Parathyroid adenoma (tissue), 2 donors: ENCODE measurements around the gene SPRN.

Source experiments
- H2AFZ ChIP-seq: fragments of 300-600 bp; sonication (generic); one replicate; pipeline ENCODE4 v1.7.0; 2017; ENCODE audit warnings: antibody characterized with exemption, mild to moderate bottlenecking
- H3K27ac ChIP-seq: fragments of 300-600 bp; sonication (generic); one replicate; pipeline ENCODE4 v1.7.0; 2017
- H3K27me3 ChIP-seq: fragments of 300-600 bp; sonication (generic); one replicate; pipeline ENCODE4 v1.7.0; 2017; ENCODE audit warnings: low read length; ENCODE audit not compliant: control insufficient read depth, insufficient read depth
- H3K36me3 ChIP-seq: fragments of 300-600 bp; sonication (generic); one replicate; pipeline ENCODE4 v1.7.0; 2017; ENCODE audit warnings: low read length; ENCODE audit not compliant: control insufficient read depth, insufficient read depth
- H3K4me1 ChIP-seq: fragments of 300-600 bp; sonication (generic); one replicate; pipeline ENCODE4 v1.7.0; 2017; ENCODE audit warnings: control low read depth
- H3K4me2 ChIP-seq: fragments of 300-600 bp; sonication (generic); one replicate; pipeline ENCODE4 v1.7.0; 2017; ENCODE audit warnings: low read length
- H3K4me3 ChIP-seq: fragments of 300-600 bp; sonication (generic); one replicate; pipeline ENCODE4 v1.7.0; 2017; ENCODE audit warnings: low read depth, low read length
- H3K79me2 ChIP-seq: fragments of 300-600 bp; sonication (generic); one replicate; pipeline ENCODE4 v1.7.0; 2017; ENCODE audit warnings: control low read depth
- H3K9ac ChIP-seq: fragments of 300-600 bp; sonication (generic); one replicate; pipeline ENCODE4 v1.7.0; 2017; ENCODE audit warnings: mild to moderate bottlenecking
- H3K9me3 ChIP-seq: fragments of 300-600 bp; sonication (generic); one replicate; pipeline ENCODE4 v1.7.0; 2017; ENCODE audit warnings: low read length; ENCODE audit not compliant: control insufficient read depth
- TF ChIP-seq, protein P1 (sequence below): fragments of 300-600 bp; sonication (generic); IDR thresholded peaks from one replicate; pipeline ENCODE4 v1.7.0; 2017; ENCODE audit warnings: antibody characterized with exemption, mild to moderate bottlenecking
- donor health status: primary hyperparathyroidism.

SPRN gene

DNA sequence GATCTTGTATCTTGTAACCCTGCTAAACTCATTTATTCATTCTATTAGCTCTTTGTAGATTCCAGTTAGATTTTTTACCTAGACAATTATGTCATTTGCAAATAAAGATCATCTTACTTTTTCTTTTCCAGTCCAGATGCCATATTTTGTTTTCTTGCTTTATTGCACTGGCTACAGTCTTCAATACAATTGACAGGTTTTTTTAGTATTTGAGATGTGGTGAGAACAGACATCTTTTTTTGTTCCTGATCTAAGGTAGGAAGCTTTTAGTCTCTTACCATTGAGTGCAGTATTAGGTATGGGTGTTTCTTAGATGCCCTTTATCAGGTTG is 12.1 kb downstream of the SPRN start:
- no peaks in the 10 kb centered on the region for H3K9me3 ChIP-seq
- H3K27me3 ChIP-seq = no peaks in the 10 kb centered on the region
- H3K9ac ChIP-seq = no peak overlapping the region
- peaks cover 23% of the 10 kb centered on the region for H3K79me2 ChIP-seq
- no peaks in the 10 kb centered on the region for H3K4me1 ChIP-seq
- H3K27ac ChIP-seq = no peak overlapping the region
- no peak overlapping the region for H3K4me2 ChIP-seq
- TF ChIP-seq, protein P1, sequence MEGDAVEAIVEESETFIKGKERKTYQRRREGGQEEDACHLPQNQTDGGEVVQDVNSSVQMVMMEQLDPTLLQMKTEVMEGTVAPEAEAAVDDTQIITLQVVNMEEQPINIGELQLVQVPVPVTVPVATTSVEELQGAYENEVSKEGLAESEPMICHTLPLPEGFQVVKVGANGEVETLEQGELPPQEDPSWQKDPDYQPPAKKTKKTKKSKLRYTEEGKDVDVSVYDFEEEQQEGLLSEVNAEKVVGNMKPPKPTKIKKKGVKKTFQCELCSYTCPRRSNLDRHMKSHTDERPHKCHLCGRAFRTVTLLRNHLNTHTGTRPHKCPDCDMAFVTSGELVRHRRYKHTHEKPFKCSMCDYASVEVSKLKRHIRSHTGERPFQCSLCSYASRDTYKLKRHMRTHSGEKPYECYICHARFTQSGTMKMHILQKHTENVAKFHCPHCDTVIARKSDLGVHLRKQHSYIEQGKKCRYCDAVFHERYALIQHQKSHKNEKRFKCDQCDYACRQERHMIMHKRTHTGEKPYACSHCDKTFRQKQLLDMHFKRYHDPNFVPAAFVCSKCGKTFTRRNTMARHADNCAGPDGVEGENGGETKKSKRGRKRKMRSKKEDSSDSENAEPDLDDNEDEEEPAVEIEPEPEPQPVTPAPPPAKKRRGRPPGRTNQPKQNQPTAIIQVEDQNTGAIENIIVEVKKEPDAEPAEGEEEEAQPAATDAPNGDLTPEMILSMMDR = no peak
- no peak overlapping the region for H3K4me3 ChIP-seq
- no peaks in the 10 kb centered on the region for H3K36me3 ChIP-seq
- H2AFZ ChIP-seq = no peak overlapping the region

DNA sequence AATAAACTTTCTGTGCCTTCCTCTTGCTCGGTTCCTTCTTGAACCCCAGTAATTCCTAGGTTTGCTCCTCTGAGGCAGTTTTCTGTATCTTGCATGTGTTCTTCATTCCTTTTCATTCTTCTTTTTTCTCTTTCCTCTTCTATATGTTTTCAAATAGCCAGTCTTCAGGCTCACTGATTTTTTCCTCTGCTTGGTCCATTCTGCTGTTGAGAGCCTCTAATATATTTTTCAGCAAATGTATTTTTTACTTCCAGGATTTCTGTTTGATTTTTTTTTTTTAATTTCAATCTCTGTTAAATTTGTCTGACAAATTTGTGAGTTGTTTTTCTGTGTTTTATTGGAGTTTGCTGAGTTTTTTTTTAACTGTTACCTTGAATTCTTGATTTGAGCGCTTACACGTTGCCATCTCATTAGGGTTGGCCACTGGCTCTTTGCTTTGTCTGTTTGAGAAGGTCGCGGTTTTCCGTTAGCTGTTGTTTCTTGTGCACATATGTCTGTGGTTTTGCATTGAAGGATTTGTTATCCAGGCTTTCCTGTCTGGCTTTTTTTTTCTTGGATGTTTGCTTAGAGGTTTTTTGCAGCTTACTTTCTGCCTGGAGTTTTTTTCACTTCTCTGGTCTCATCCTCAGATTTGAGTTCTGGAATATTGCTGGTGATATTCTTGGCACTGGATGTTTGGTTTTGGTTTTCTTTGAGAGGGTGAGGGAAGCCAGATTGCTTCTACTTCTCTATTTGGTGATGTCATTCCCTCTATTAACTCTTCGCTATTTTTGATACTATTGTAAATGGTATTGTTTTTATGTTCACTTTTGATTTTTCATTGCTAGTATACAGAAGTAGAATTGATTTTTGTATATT is 12.7 kb downstream of the SPRN start:
- no peaks in the 10 kb centered on the region for H3K36me3 ChIP-seq
- no peak overlapping the region for H3K4me3 ChIP-seq
- no peaks in the 10 kb centered on the region for H3K9me3 ChIP-seq
- H3K9ac ChIP-seq = no peak overlapping the region
- no peak overlapping the region for H3K27ac ChIP-seq
- H3K4me2 ChIP-seq = no peak overlapping the region
- no peak overlapping the region for H2AFZ ChIP-seq
- peaks cover 23% of the 10 kb centered on the region for H3K79me2 ChIP-seq
- TF ChIP-seq, protein P1 = no peak
- no peaks in the 10 kb centered on the region for H3K27me3 ChIP-seq
- no peaks in the 10 kb centered on the region for H3K4me1 ChIP-seq

DNA sequence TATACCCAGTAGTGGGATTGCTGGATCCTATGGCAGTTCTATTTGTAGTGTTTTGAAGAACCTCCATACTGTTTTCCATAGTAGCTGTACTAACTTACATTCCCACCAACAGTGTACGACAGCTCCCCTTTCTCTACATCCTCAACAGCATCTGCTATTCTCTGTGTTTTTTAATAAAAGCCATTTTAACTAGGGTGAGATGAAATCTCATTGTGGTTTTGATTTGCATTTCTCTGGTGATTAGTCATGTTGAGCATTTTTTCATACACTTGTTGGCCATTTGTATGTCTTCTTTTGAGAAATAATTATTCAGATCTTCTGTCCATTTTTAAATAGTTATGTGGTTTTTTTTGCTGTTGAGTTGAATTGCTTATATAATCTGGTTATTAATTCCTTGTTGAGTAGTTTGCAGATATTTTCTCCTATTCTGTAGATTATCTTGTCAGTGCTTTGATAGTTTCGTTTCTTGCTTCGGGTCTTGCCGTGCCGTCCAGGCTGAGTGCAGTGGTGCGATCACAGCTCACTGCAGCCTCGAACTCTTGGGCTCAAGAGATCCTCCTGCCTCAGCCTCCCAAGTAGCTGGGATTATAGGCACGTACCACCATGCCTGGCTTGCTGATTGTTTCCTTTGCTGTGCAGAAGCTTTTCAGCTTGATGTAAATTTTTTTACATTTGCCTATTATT is 18.4 kb downstream of the SPRN start:
- no peak overlapping the region for H3K4me3 ChIP-seq
- H3K36me3 ChIP-seq = no peaks in the 10 kb centered on the region
- no peak overlapping the region for H2AFZ ChIP-seq
- H3K4me2 ChIP-seq = no peak overlapping the region
- H3K4me1 ChIP-seq = no peaks in the 10 kb centered on the region
- H3K79me2 ChIP-seq = peaks cover 18% of the 10 kb centered on the region
- H3K9me3 ChIP-seq = no peaks in the 10 kb centered on the region
- TF ChIP-seq, protein P1 = no peak
- no peaks in the 10 kb centered on the region for H3K27me3 ChIP-seq
- no peak overlapping the region for H3K9ac ChIP-seq
- no peak overlapping the region for H3K27ac ChIP-seq

DNA sequence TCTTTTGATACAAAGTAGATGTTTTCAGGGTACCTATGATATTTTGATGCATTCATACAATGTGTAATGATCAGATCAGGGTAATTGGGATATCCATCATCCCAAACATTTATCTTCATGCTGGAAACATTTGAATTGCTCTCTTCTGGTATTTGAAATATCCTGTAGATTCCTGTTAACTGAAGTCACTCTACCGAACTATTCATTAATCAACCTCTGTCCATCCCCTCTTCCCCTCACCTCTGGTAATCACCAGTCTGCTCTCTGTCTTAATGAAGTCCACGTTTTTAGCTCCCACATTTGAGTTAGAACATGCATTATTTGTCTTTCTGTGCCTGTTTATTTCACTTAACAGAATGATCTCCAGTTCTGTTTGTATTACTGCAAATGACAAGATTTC is 19.2 kb downstream of the SPRN start:
- TF ChIP-seq, protein P1 = no peak
- H3K36me3 ChIP-seq = no peaks in the 10 kb centered on the region
- H3K27me3 ChIP-seq = no peaks in the 10 kb centered on the region
- H3K4me1 ChIP-seq = no peaks in the 10 kb centered on the region
- no peak overlapping the region for H3K4me3 ChIP-seq
- no peak overlapping the region for H3K27ac ChIP-seq
- H3K9ac ChIP-seq = no peak overlapping the region
- no peaks in the 10 kb centered on the region for H3K9me3 ChIP-seq
- H2AFZ ChIP-seq = no peak overlapping the region
- no peak overlapping the region for H3K4me2 ChIP-seq
- H3K79me2 ChIP-seq = peaks cover 24% of the 10 kb centered on the region
